Measurements from ENCODE around the gene RPL35A.

- TF ChIP-seq POLR2A (IDR thresholded peaks at IDR 0.05) (no peak), CTCF (IDR thresholded peaks at IDR 0.05) (no peak)
Measured at GRCh38 chr3:197906850-197907187, 43.2 kb upstream of the RPL35A start.
